Gastrocnemius medialis (tissue), 4 donors: Measurements from ENCODE around the gene TIMM17A.

ENCODE experiments used
- POLR2A ChIP-seq, 2 donors: fragments of 450-650 bp; IDR thresholded peaks; one replicate each; pipeline ENCODE4 v1.6.1; 2017; ENCODE audit warnings: antibody characterized with exemption in 2 of 2, mild to moderate bottlenecking in 2 of 2, moderate library complexity in 2 of 2
- TF ChIP-seq, protein P1 (sequence below), 5 experiments: fragments of 450-650 bp in 3 of 5; fragments of 200-600 bp in 2 of 5; sonication (generic) in 2 of 5; IDR thresholded peaks in 4 of 5; conservative IDR thresholded peaks in 1 of 5; 1 replicate in 4 of 5; 2 replicates in 1 of 5; pipeline ENCODE4 v1.5.1; 2016 to 2019; ENCODE audit warnings: antibody characterized with exemption in 5 of 5, mild to moderate bottlenecking in 3 of 5, moderate library complexity in 3 of 5

GRCh38 chr1:201945157-201945556 is 10.1 kb upstream of the TIMM17A start:
- TF ChIP-seq, protein P1, sequence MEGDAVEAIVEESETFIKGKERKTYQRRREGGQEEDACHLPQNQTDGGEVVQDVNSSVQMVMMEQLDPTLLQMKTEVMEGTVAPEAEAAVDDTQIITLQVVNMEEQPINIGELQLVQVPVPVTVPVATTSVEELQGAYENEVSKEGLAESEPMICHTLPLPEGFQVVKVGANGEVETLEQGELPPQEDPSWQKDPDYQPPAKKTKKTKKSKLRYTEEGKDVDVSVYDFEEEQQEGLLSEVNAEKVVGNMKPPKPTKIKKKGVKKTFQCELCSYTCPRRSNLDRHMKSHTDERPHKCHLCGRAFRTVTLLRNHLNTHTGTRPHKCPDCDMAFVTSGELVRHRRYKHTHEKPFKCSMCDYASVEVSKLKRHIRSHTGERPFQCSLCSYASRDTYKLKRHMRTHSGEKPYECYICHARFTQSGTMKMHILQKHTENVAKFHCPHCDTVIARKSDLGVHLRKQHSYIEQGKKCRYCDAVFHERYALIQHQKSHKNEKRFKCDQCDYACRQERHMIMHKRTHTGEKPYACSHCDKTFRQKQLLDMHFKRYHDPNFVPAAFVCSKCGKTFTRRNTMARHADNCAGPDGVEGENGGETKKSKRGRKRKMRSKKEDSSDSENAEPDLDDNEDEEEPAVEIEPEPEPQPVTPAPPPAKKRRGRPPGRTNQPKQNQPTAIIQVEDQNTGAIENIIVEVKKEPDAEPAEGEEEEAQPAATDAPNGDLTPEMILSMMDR (IDR thresholded peaks at IDR 0.05 in 4 of 5, conservative IDR thresholded peaks at IDR 0.05 in 1 of 5): peak in 3 of 5 experiments; percentile 13 to 28 (median 22)
- no peak for TF ChIP-seq POLR2A (IDR thresholded peaks at IDR 0.05)
